Endothelial cell of umbilical vein (primary cell): ENCODE data around the gene RETSAT.

ENCODE experiments used
- CTCF ChIP-seq, 2 donors: IDR thresholded peaks; 1 replicate in 1 of 2; 2 replicates in 1 of 2; pipeline ENCODE4 v1.5.1; 2011; ENCODE audit warnings: low read length in 2 of 2, mild to moderate bottlenecking in 2 of 2, moderate library complexity in 2 of 2, control low read depth in 1 of 2, inconsistent platforms in 1 of 2, low read depth in 1 of 2; ENCODE audit not compliant: insufficient read depth in 1 of 2; ENCODE audit errors: extremely low read depth in 1 of 2
- EZH2 ChIP-seq: IDR thresholded peaks from 2 replicates; pipeline ENCODE4 v1.6.1; 2012; ENCODE audit warnings: borderline replicate concordance, low read depth, mild to moderate bottlenecking, moderate library complexity, low read length, inconsistent platforms; ENCODE audit not compliant: severe bottlenecking
- POLR2A ChIP-seq: IDR thresholded peaks from 2 replicates; pipeline ENCODE4 v1.6.1; 2012; ENCODE audit warnings: low read depth, mild to moderate bottlenecking, control low read depth, low read length

GRCh38 chr2:85342156-85342555 is 12.2 kb downstream of the RETSAT start:
- TF ChIP-seq CTCF (IDR thresholded peaks at IDR 0.05; ENCODE audit: extremely low read depth in 1 of 2, insufficient read depth in 1 of 2, low read depth in 1 of 2, low read length in 2 of 2) (no peak), POLR2A (no peak), EZH2 (no peak)
